K562 (cell line): Measurements from ENCODE around the gene SLC7A10. TPM values are rescaled to one million over a fixed set of nuclear protein-coding genes. Genes with fewer than 3 reads are reported as not detected.

Experiments used
- ATAC-seq: fragments of 200-7000 bp; cut with Tn5 transposase; 3 replicates; pipeline ENCODE4 v1.9.1; 2020; ENCODE audit warnings: moderate library complexity
- BruUV-seq: library from RNA; stranded (reverse); fragments of 400-500 nt; replicated peaks from 2 replicates; lab custom pipeline; 2021; lab: Mats Ljungman, UMichigan
- CTCF ChIA-PET: fragments of 300-600 bp; formaldehyde crosslinking; extraction: SDS; loops from one replicate; lab custom pipeline; 2021; ENCODE audit warnings: low intra/inter-chr PET ratio; lab: Yijun Ruan, JAX
- POLR2A ChIA-PET: fragments of 300-600, 350-650 bp; sonication (Branson Sonifier 250); formaldehyde crosslinking; extraction: SDS; loops from one replicate; lab custom pipeline; 2021; ENCODE audit warnings: antibody characterized with exemption, inconsistent platforms; lab: Yijun Ruan, JAX
- DNase-seq, 4 experiments: peaks; one replicate each; pipeline versions ENCODE4 v3.0.0 to v3.0.0-alpha.2; 2011 to 2018; ENCODE audit warnings: low spot score in 3 of 4, mixed read lengths in 3 of 4; ENCODE audit errors: extremely low read depth in 1 of 4
- FAIRE-seq: peaks from 2 replicates; lab custom pipeline; 2011; peaks lifted over from hg19 to GRCh38; lab: Jason Lieb, UNC
- H2AFZ ChIP-seq: 2 replicates; pipeline ENCODE4 v1.6.0; 2011; ENCODE audit warnings: low read depth, low read length, control low read depth, inconsistent platforms
- H3K27ac ChIP-seq: fragments of 200-600 bp; 3 replicates; pipeline ENCODE4 v1.8.0; 2011; ENCODE audit warnings: low read depth, mild to moderate bottlenecking, control low read depth, inconsistent platforms, low read length, moderate library complexity, mixed read lengths; ENCODE audit errors: extremely low read depth
- H3K27me3 ChIP-seq, 2 experiments: fragments of 300-600 bp in 1 of 2; 2 replicates in 1 of 2; 3 replicates in 1 of 2; pipeline versions ENCODE4 v1.6.0 to v1.8.0; 2011; ENCODE audit warnings: inconsistent platforms in 2 of 2, low read length in 2 of 2, mild to moderate bottlenecking in 1 of 2, mixed read lengths in 1 of 2, moderate library complexity in 1 of 2; ENCODE audit not compliant: control insufficient read depth in 2 of 2, insufficient read depth in 2 of 2
- H3K36me3 ChIP-seq: fragments of 300-600 bp; 3 replicates; pipeline ENCODE4 v1.8.0; 2011; ENCODE audit warnings: mild to moderate bottlenecking, low read length, inconsistent platforms; ENCODE audit not compliant: control insufficient read depth, insufficient read depth
- H3K4me1 ChIP-seq, 2 experiments: fragments of 200-600 bp in 1 of 2; replicated peaks in 1 of 2; 2 replicates in 1 of 2; 3 replicates in 1 of 2; pipeline versions ENCODE4 v1.5.1 to v1.8.0; 2011; ENCODE audit warnings: inconsistent platforms in 2 of 2, low read length in 2 of 2, mild to moderate bottlenecking in 1 of 2, mixed read lengths in 1 of 2, moderate library complexity in 1 of 2; ENCODE audit not compliant: control insufficient read depth in 2 of 2, insufficient read depth in 2 of 2
- H3K4me2 ChIP-seq: 2 replicates; pipeline ENCODE4 v1.6.1; 2011; ENCODE audit warnings: low read length, control low read depth, inconsistent platforms, mixed read lengths; ENCODE audit not compliant: insufficient read depth
- H3K4me3 ChIP-seq: fragments of 200-600 bp; sonication (generic), shearing (Covaris generic); 2 replicates; pipeline ENCODE4 v1.5.1; 2016; ENCODE audit warnings: control low read depth, inconsistent platforms
- H3K79me2 ChIP-seq: fragments of 200-600 bp; 3 replicates; pipeline ENCODE4 v1.8.0; 2011; ENCODE audit warnings: low read length, inconsistent platforms; ENCODE audit not compliant: control insufficient read depth, insufficient read depth
- H3K9ac ChIP-seq, 2 experiments: 2 replicates each; pipeline versions ENCODE4 v1.6.0 to v1.6.1; 2011; ENCODE audit warnings: low read depth in 2 of 2, low read length in 2 of 2, control low read depth in 1 of 2, inconsistent platforms in 1 of 2, mild to moderate bottlenecking in 1 of 2, mixed read lengths in 1 of 2; ENCODE audit not compliant: insufficient read depth in 1 of 2
- H3K9me1 ChIP-seq: one replicate; pipeline ENCODE4 v1.6.0; 2011; ENCODE audit warnings: inconsistent platforms, mild to moderate bottlenecking, low read length, moderate library complexity; ENCODE audit not compliant: control insufficient read depth, insufficient read depth
- H3K9me3 ChIP-seq: replicated peaks from 2 replicates; pipeline ENCODE4 v1.5.1; 2011; ENCODE audit warnings: low read depth, low read length, inconsistent platforms; ENCODE audit not compliant: control insufficient read depth, insufficient read depth
- H4K20me1 ChIP-seq: replicated peaks from 2 replicates; pipeline ENCODE4 v1.6.1; 2011; ENCODE audit warnings: low read length, inconsistent platforms, mixed read lengths; ENCODE audit not compliant: control insufficient read depth, insufficient read depth
- ARID3A ChIP-seq: IDR thresholded peaks from 2 replicates; pipeline ENCODE4 v1.6.1; 2012; ENCODE audit warnings: low read depth, low read length, improper control_type of control experiment, borderline replicate concordance
- ATF1 ChIP-seq, 2 experiments: fragments of 450-650 bp in 1 of 2; IDR thresholded peaks; 2 replicates each; pipeline ENCODE4 v1.6.1; 2016; ENCODE audit warnings: missing compliant biosample characterization in 1 of 2, missing genetic modification characterization in 1 of 2
- E2F5 ChIP-seq: sonication (generic); formaldehyde crosslinking; IDR thresholded peaks from 2 replicates; pipeline ENCODE4 v1.8.0; 2022; ENCODE audit warnings: mild to moderate bottlenecking, missing genetic modification reagents
- LEF1 ChIP-seq: fragments of 450-650 bp; IDR thresholded peaks from 2 replicates; pipeline ENCODE4 v1.6.1; 2016; ENCODE audit warnings: mild to moderate bottlenecking
- PHB2 ChIP-seq: fragments of 450-650 bp; IDR thresholded peaks from 2 replicates; pipeline ENCODE4 v1.6.1; 2017; ENCODE audit warnings: low read depth
- RBM39 ChIP-seq: fragments of 200-400 bp; formaldehyde crosslinking; optimal IDR thresholded peaks from 2 replicates; pipeline ENCODE3; 2018; ENCODE audit warnings: low read depth, low read length
- ZBTB7A ChIP-seq: IDR thresholded peaks from 2 replicates; pipeline ENCODE4 v1.6.1; 2011; ENCODE audit warnings: low read depth, mild to moderate bottlenecking, low read length, moderate library complexity, borderline replicate concordance; ENCODE audit not compliant: control insufficient read depth
- ZKSCAN1 ChIP-seq: fragments of 150-350 bp; IDR thresholded peaks from 2 replicates; pipeline ENCODE4 v1.6.1; 2016; ENCODE audit warnings: low read depth, low read length
- ZNF121 ChIP-seq: sonication (generic); formaldehyde crosslinking; conservative IDR thresholded peaks from 2 replicates; pipeline ENCODE4 v1.8.0; 2022; ENCODE audit warnings: missing genetic modification reagents
- ZNF197 ChIP-seq: fragments of 200-800 bp; sonication (Bioruptor generic); IDR thresholded peaks from 2 replicates; pipeline ENCODE4 v1.6.1; 2016; ENCODE audit warnings: low read depth, missing genetic modification characterization, missing compliant biosample characterization
- ZNF398 ChIP-seq: fragments of 250-450 bp; sonication (Bioruptor Pico); IDR thresholded peaks from 2 replicates; pipeline ENCODE4 v1.8.0; 2021; ENCODE audit warnings: moderate library complexity, mild to moderate bottlenecking, inconsistent platforms
- ZNF445 ChIP-seq: fragments of 250-450 bp; sonication (Bioruptor Pico); IDR thresholded peaks from 2 replicates; pipeline ENCODE4 v1.4.0; 2020; ENCODE audit warnings: low read depth, mild to moderate bottlenecking, moderate library complexity
- ZNF511 ChIP-seq: sonication (generic); formaldehyde crosslinking; IDR thresholded peaks from 2 replicates; pipeline ENCODE4 v1.8.0; 2022; ENCODE audit warnings: mild to moderate bottlenecking, missing genetic modification reagents
- WGBS: fragments of 100-300 bp; shearing (Covaris generic); methylation state at CpG from one replicate; pipeline ENCODE4 v1.1.6; 2016; ENCODE audit warnings: low coverage, mixed read lengths; ENCODE audit not compliant: insufficient coverage; ENCODE audit errors: missing lambda C conversion rate; 5-methylcytosine and 5-hydroxymethylcytosine counted together
- in situ Hi-C: fragments of 300-500 bp; cut with MboI; formaldehyde crosslinking; loops from 4 replicates; pipeline ENCODE4 v1.15.0; 2018; ENCODE audit warnings: inconsistent platforms, mixed read lengths
- intact Hi-C: fragments of 100-400 bp; cut with micrococcal nuclease; formaldehyde crosslinking; loops from 2 replicates; pipeline ENCODE4 v1.14.2; 2022
- polyA plus RNA-seq, 8 experiments: library from polyadenylated mRNA; depleted of rRNA in 4 of 8; stranded (reverse) in 5 of 8; unstranded in 3 of 8; fragments of >200 nt; fragmentation: Nextera tagmentation in 2 of 8; fragmentation: Illumina TruSeq in 1 of 8; extraction: Ambion mirVana in 2 of 8; extraction: Trizol in 1 of 8; gene quantifications; 2 replicates each; pipeline versions ENCODE4 v1.2.1 to v1.2.3, GENCODE V29; 2011 to 2014; ENCODE audit warnings: inconsistent platforms in 1 of 8, missing spikeins in 1 of 8
- total RNA-seq, 7 experiments: library from RNA; depleted of rRNA in 6 of 7; stranded (reverse); fragments of >200 nt in 6 of 7; fragmentation: Illumina TruSeq in 2 of 7; extraction: Trizol in 2 of 7; gene quantifications; 2 replicates each; pipeline versions ENCODE4 v1.2.1 to v1.2.3, GENCODE V29; 2011 to 2021; ENCODE audit warnings: low replicate concordance in 1 of 7

SLC7A10 gene
- total and polyA plus RNA-seq, 9 of the 15 experiments (the other 6 are each of a cell fraction or from before 2014, with no cell fraction given) = 0.07 TPM; not detected in 8

- TF ChIP-seq E2F5 (CRISPR knock-in tag) = no peak
Observed at GRCh38 chr19:33177417-33177979, 48.2 kb downstream of the SLC7A10 start (continued).

GRCh38 chr19:33176670-33177416 is 48.8 kb downstream of the SLC7A10 start:
- CTCF ChIA-PET = interaction anchor here (0.8 to 1.4 kb wide), 3 partner anchors 32 to 200 kb away, joined by 3 to 6 read pairs (median 3); no protein-coding TSS in a partner anchor
- H3K27ac ChIP-seq = peak overlapping the region; percentile 85
- peak overlapping the region; percentile 89 for H3K4me2 ChIP-seq
- DNase-seq = peak; percentile 98 to 99 (median 99)
- peak overlapping the region; percentile 72 for H3K4me3 ChIP-seq
- H3K79me2 ChIP-seq = peaks cover 10% of the 10 kb centered on the region; the same call in 2 of the 3 replicates
- intact Hi-C loops = loop anchor here (5.0 kb wide), 1 partner anchor 205 kb away; the partner anchor contains the start of genes CEP89 and FAAP24
- H4K20me1 ChIP-seq = peaks cover 4% of the 10 kb centered on the region; the same call in 1 of the 2 replicates
- peak overlapping the region; percentile 88 for H2AFZ ChIP-seq
- FAIRE-seq = peak; percentile 100
- H3K36me3 ChIP-seq = no peaks in the 10 kb centered on the region
- H3K27me3 ChIP-seq = peaks cover 6 to 7% of the 10 kb centered on the region in 2 experiments; a peak in 3 of 5 replicates
- POLR2A ChIA-PET = interaction anchor here (0.5 to 1.7 kb wide), 19 partner anchors 10 to 547 kb away, joined by 3 to 6 read pairs (median 3); partner anchors contain the start of genes CEBPG, CEP89 and FAAP24
- H3K4me1 ChIP-seq = peaks cover 12 to 30% of the 10 kb centered on the region in 2 experiments; a peak in 4 of 5 replicates
- WGBS = under 1% methylated on average over 60 of the region's 65 CpGs
- in situ Hi-C loops = no loop called here
- no peaks in the 10 kb centered on the region for H3K9me1 ChIP-seq
- no peaks in the 10 kb centered on the region for H3K9me3 ChIP-seq
- H3K9ac ChIP-seq = peak overlapping the region; percentile 88 to 96
- TSS peak; percentile 100 for BruUV-seq
- peak; percentile 95 for ATAC-seq
- no peak for TF ChIP-seq PHB2
- peak; percentile 73 for TF ChIP-seq RBM39
- TF ChIP-seq ARID3A = no peak
- no peak for TF ChIP-seq ZNF121
- TF ChIP-seq ZNF445 = no peak
- TF ChIP-seq ZBTB7A = peak; percentile 80
- 0 out of 2 replicates have a peak, but pooled peaks have one; percentile 31 for TF ChIP-seq ZKSCAN1
- peak; percentile 7 for TF ChIP-seq ZNF511 (CRISPR knock-in tag)
- TF ChIP-seq ZNF398 (CRISPR knock-in tag) = no peak
- TF ChIP-seq LEF1 = no peak
- TF ChIP-seq ZNF197 = 0 out of 2 replicates have a peak, but pooled peaks have one; percentile 17
- TF ChIP-seq ATF1 (CRISPR knock-in tag; IDR thresholded peaks at IDR 0.05) = no peak
- TF ChIP-seq ATF1 (tag; IDR thresholded peaks at IDR 0.05) = peak; percentile 67
